Choroid plexus epithelial cell (primary cell): Measurements from ENCODE around the gene LIN9.

Experiments used
- DNase-seq: peaks from one replicate; pipeline ENCODE4 v3.0.0-alpha.2; 2010; ENCODE audit warnings: low read depth
- H3K4me3 ChIP-seq: 2 replicates; pipeline ENCODE4 v1.5.1; 2011; ENCODE audit warnings: low read depth, mild to moderate bottlenecking, control low read depth, low read length, moderate library complexity
- TF ChIP-seq, protein P1 (sequence below): conservative IDR thresholded peaks from 2 replicates; pipeline ENCODE4 v1.5.1; 2011; ENCODE audit warnings: low read depth, mild to moderate bottlenecking, control low read depth, inconsistent platforms, low read length, moderate library complexity

The LIN9 gene

DNA sequence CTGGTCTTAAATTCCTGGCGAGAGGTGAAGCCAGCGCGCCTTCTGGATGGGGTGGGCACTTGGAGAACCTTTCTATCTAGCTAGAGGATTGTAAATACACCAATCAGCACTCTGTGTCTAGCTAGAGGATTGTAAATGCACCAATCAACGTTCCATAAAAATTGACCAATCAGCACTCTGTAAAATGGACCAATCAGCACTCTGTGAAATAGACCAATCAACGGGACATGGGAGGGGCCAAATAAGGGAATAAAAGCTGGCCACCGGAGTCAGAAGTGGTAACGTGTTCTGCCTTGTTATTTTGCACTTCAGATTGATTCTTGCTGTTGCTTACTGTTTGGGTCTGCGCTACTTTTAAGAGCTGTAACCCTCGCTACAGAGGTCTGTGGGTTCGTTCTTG is 12.0 kb upstream of the LIN9 start:
- TF ChIP-seq, protein P1, sequence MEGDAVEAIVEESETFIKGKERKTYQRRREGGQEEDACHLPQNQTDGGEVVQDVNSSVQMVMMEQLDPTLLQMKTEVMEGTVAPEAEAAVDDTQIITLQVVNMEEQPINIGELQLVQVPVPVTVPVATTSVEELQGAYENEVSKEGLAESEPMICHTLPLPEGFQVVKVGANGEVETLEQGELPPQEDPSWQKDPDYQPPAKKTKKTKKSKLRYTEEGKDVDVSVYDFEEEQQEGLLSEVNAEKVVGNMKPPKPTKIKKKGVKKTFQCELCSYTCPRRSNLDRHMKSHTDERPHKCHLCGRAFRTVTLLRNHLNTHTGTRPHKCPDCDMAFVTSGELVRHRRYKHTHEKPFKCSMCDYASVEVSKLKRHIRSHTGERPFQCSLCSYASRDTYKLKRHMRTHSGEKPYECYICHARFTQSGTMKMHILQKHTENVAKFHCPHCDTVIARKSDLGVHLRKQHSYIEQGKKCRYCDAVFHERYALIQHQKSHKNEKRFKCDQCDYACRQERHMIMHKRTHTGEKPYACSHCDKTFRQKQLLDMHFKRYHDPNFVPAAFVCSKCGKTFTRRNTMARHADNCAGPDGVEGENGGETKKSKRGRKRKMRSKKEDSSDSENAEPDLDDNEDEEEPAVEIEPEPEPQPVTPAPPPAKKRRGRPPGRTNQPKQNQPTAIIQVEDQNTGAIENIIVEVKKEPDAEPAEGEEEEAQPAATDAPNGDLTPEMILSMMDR = no peak
- DNase-seq = no peak
- no peak overlapping the region for H3K4me3 ChIP-seq

DNA sequence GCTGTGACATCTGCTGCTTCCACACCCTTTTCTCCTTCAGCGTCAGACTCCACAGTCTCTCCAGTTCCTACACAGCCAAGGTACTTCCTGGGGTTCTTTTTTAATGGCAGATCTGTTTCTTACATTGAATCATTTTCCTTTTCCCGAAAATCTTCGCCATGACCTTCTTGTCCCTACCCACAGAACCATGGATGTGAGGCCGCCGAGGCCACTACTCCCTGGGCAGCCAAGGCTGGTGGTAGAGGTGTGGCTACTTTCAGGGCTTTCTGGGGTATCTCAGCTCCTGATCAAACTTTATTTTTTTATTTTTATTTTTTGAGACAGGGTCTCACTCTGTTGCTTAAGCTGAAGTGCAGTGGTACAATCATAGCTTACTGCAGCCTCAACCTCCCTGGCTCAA is 9.5 kb upstream of the LIN9 start:
- DNase-seq = no peak
- TF ChIP-seq, protein P1 = no peak
- H3K4me3 ChIP-seq = no peak overlapping the region

DNA sequence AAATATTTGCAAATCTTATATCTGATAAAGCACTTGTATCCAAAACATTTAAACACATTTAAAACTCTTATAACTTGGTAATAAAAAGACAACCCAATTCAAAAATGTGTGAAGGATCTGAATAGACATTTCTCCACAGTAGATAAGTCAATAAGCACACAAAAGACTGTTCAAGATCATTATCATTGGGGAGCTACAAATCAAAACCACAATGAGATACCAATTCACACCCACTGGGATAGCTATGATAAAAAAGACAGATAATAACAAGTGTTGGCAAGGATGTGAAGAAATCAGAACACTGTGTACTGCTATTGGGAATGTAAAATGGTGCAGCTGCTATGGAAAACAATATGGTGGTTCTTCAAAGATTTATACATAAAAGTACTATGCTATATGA is 5.1 kb upstream of the LIN9 start:
- DNase-seq = no peak
- H3K4me3 ChIP-seq = no peak overlapping the region
- TF ChIP-seq, protein P1 = no peak

DNA sequence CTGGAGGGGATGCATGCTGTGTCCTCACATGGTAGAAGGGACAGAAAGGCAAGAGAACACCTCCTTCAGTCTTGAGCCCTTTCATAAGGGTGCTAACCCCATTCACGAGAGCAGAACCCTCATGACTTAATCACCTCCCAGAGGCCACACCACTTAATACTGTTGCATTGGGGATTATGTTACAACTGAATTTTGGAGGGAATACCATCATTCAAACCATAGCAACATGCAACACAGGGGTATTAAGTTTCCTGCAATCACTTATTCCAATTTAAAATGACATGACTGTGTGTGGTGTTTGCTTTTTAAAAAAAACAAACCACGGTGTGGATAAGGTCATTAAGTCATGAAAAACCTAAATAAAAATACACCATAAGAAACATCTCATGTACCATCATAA is 3.1 kb upstream of the LIN9 start:
- TF ChIP-seq, protein P1 = no peak
- DNase-seq = no peak
- no peak overlapping the region for H3K4me3 ChIP-seq

DNA sequence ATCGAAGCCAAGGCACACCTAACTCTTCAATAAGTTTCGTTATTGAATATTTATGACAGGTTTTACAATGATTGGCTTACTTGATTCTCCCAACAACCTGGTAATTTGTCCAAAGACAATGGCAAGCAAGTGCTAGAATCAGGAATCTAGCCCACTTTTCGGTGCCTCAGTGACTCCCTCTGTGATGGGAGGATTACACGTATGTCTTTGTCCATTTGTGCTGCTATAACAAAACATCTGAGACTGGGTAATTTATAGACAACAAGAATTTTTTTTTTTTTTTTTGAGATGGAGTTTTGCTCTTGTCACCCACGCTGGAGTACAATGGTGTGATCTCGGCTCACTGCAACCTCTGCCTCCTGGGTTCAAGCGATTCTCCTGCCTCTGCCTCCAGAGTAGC is 2.4 kb upstream of the LIN9 start:
- DNase-seq = no peak
- H3K4me3 ChIP-seq = no peak overlapping the region
- TF ChIP-seq, protein P1 = no peak

DNA sequence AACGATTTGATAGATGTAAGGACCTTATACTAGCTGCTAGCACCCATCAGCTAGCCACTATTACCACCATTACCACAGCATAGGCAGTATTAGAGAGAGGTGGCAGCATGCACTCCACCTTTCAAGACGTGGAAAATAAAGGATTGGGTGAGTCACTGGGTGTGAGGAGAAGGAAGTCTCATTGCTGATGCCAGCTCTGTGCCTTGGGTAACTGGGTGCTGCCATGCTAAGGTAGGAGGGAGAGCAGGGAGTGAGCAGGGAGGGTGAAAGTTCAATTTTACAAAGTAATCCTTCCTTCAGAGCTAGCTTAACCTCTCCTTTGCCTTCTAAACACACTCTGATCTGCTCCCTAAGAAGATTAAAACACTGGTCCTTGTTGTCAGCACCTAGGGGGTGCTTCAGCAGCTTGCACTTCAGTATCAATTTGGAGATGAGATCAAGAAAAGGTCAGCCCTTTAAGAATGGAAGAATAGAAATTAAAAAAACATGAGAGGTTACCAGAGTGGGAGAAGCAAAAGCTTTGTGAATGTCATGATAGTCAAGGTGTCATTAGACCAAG is 1.8 kb upstream of the LIN9 start:
- TF ChIP-seq, protein P1 = no peak
- no peak for DNase-seq
- H3K4me3 ChIP-seq = no peak overlapping the region

DNA sequence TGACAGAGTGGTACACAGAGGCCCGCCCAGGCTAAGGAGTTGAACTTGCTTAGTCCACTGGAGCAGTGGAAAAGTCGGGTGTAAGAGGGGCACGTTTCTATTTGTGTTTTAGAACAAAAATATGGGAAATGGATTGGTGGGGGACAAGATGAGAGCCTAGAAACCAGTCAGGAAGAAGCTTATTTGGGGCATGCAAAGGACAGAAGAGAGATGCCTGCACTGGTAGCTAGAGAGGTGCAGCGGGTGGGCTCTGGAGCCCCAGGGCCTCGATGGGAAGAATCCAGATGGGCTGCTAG is 1.2 kb upstream of the LIN9 start:
- DNase-seq = no peak
- TF ChIP-seq, protein P1 = no peak
- no peak overlapping the region for H3K4me3 ChIP-seq
